NCI-H774 (cell line): ENCODE data around the gene ZBED4.

Experiments
- DNase-seq: peaks from one replicate; lab custom pipeline; 2025; lab: John Stamatoyannopoulos, UW

ZBED4 gene

DNA sequence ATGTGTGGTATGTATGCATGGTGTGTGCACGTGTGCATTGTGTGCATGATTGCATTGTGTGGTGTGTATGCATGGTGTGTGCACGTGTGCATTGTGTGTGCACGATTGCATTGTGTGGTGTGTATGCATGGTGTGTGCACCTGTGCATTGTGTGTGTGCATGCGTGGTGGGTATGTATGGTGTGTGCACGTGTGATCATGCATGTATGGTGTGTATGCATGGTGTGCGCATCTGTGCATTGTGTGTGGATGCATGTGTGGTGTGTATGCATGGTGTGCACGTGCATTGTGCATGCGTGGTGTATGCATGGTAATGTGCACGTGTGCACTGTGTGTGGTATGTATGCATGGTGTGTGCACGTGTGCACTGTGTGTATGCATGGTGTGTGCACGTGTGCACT, 47.8 kb downstream of the ZBED4 start:
- no peak for DNase-seq

DNA sequence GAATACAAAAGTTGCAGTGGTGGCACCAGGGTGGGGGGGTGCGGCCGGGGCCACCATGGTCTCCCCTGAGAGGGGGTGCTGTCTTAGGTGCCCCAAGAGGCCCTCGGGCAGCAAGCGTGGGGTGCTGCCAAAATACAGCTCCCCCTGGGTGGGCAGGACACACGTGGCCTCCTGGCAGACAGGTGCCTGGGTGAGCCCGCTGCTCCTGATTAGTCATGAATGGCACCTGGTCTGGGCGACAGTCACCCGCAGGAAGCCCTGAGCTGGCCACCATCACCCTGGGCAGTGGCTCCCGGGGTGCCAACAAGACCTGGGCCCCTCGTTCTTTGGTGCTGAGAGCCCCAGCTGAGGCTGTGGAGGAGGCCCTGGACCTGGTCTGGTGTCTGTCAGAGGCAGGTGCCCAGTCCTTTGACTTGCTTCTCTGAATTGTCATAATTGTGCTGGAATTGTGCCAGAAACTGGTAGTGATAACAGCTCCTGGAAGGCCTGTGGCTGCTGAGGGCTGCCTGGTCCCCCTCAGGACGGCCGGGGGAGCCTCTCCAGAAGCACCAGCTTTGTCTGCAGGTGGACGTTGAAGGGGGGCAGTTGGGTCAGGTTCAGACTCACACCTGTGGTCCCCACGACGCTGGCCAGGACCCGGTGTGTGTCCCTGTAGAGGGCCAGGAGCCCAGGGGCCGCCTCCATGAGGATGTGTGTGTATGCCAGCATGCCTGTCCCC, 49.8 kb downstream of the ZBED4 start:
- no peak for DNase-seq

DNA sequence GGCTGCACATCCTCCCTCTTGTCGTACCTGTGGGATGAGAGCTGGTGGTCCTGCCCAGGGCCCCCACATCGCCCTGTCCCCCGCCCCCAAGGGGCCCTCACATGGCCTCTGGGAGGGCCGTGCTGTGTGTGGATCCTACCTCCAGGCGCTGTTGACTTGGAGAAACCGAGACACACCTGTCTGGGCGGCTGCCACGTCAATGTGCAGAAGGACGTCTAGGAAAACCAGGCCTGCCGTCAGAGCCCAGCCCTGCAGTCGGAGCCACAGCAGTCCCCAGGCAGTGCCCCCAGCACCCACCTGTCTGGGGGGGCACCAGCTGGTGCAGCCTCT, 50.4 kb downstream of the ZBED4 start:
- no peak for DNase-seq

DNA sequence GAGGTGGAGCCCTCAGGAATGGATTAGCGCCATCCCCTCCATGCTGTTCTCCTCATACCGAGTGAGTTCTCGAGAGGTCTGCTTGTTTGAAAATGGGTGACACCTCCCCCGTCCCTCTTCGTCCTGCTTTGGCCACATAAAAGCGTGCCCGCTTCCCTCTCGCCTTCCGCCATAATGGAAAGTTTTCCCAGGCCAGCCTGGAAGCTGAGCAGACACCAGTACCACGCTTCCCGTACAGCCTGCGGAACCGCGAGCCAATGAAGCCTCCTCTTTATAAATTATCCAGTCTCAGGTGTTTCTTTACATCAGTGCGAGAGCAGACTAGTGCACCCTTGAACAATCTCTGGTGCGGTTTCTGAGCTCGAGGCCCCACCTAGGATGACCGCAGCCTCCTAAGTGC, 51.8 kb downstream of the ZBED4 start:
- DNase-seq, result no peak

DNA sequence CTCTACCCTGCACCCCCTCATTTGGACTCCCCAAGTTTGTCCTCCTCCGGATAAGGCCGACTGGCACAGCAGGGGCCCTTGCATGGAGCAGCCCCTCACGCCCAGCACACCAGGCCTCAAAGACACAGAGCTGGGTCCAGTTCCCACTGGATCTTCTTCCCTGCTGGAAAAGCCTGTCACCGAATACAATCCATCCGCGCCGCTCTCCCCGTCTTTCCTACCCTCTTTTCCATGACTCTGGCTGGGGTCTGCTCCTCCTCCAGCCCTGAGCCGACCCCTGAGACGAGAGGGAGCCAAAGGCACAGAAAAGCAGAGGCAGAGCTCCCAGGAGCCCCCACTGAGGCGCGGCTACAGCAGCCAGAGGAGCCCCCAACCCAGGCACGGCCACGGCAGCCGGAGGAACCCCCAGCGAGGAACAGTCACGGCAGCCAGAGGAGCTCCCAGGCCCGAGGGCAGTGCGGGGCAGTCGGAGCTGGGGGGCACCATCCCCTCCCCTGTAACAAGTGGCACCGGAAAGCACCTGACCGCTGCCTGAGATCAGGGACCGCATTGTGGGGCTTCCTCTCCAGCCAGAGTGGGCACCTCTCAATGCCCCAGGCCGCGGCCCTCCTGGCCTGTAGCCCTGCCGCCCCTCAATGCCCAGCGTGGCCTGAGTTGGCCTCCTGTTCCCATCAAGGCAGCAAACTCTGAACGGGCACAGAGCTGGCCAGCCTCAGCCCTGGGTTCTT, 52.6 kb downstream of the ZBED4 start:
- DNase-seq, result no peak

DNA sequence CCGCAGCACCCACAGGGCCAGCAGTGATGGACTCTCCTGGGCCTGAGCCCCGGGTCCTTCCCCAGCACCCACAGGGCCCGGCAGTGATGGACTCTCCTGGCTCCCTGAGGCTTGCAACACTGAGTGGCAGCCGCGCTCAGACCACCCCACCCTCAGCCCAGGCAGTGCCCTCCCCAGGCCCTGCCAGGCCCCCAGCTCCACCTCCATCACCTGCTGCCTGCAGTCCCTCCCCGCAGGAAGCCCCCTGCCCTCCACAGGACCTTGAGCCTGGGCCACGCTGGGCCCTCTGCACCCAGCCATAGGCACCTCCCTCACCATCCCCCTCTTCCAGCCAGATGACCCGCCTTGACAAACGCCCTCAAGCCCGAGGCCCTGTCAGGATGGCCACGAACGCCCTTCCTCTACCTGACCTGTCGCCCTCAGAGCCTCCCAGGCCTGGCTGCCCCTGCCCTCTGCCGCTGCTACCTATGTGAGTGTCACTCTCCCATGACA, 53.2 kb downstream of the ZBED4 start:
- no peak for DNase-seq

DNA sequence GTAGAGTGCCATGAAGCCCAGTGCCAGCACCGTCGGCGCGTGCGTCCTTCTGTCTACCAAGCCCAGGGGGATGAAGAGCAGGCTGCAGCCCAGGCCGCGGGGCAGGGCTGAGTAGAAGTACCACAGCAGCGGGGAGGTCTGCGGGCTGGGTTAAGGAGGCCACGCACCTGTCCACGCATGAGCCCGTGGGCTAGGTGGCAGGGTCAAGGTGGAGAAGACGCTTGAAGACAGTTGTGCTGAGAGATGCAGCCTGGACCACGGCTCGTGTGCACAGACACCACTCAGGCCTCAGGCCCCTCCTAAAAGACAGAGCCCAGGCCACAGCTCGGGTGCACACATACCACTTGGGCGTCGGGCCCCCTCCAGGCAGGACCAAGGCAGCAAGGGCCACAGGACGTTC, 54.2 kb downstream of the ZBED4 start:
- no peak for DNase-seq

DNA sequence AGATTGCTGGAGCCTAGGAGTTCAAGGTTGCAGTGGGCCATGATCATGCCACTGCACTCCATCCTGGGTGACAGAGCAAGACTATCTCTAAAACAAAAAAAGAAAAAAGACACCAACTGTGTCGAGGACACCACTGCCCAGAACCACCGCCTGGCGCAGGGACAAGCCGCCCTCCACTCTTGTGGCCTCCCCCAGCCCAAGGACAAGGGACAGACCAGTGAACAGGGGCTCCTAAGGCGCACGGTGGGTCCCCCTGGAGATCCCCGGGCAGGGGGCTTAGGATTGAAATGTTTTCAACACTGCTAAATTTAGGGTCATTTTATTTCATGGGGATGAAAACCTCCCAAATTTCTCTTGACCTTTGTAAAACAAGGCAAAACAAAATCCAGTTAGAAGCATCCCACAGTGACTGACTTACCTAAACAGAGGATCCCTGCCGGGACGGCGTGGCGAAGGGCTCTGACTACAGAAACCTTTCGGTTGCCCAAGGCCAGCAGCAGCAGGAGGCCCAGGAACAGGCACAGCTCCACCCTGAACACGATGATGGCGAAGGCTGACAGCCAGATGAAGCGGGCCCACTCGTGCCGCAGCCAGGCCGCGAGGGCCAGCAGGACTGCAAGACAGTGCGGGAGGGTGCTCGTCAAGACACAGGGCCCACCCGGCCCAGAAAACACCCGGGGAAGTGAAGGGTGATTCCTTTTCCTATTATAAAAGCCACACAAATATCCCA, 56.0 kb downstream of the ZBED4 start:
- no peak for DNase-seq

DNA sequence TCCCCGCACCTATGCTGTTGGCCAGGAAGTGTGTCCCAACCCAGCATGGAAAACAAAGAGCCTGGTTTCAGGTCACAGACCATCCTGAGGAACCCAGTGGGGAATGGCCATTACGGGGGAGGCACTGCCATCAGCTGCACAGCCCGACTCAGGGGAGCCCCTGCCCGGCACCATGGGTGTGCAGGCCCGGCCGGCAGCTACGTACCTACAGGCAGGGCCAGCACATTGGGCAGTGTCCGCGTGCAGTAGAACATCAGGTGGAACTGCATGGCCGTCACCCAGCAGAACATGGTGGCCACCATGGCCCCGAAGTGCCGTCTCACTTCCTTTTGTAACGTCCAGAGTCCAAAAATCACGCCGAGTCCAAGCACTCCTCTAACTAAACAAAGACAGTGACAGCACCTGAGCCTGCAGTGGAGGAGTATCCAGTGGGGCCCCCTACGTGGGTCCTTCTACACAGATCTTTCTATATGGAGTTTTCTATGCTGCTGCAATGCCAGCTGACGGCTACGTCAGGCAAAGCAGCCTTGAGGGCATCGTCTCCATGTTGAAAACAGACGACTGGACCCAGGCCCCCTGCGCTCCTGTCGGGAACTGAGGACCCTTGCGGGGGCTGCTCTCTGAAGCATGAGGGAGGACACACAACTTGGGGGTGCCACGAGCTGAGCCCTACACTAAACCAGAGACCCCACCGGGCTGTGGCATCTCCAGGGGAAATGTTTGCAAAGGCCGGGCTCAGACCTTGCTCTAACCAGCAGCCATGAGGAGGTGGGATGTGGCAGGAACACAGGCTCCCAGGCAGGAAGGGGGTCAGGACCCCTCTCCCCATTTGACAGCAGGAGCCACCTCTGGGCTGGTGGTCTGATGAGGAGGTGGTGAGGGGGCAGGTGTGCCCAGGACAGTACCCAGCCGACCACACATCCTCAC, 56.8 kb downstream of the ZBED4 start:
- no peak for DNase-seq

DNA sequence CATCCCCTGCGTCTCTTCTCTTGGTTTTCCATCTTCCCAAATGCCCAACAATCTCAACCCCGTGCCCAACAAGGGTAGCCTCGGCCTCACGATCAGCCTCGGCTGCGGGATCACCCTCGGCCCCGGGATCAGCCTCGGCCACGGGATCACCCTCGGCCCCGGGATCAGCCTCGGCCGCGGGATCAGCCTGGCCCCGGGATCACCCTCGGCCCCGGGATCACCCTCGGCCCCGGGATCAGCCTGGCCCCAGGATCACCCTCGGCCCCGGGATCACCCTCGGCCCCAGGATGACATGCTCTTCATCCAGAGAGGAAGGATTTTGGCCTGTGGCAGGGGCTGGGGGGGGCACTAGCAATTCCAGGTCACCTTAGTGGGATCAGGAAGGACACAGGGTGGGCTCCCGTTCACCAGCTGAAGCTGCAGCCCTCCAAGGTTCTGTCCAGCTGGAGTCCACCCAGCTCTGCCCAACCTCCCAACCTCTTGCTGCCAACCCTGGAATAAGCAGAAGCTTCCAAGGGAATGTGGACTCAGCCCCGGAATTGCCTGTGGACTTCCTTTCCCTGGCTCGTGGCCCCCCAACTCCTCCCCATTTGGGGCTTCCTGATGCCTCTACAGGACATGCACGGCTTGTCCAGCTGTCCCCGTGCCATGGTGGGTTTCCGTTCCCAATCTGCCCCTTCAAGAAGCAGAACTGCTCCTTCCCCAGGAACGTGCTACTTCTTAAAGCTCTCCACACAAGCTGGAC, 58.4 kb downstream of the ZBED4 start:
- no peak for DNase-seq

DNA sequence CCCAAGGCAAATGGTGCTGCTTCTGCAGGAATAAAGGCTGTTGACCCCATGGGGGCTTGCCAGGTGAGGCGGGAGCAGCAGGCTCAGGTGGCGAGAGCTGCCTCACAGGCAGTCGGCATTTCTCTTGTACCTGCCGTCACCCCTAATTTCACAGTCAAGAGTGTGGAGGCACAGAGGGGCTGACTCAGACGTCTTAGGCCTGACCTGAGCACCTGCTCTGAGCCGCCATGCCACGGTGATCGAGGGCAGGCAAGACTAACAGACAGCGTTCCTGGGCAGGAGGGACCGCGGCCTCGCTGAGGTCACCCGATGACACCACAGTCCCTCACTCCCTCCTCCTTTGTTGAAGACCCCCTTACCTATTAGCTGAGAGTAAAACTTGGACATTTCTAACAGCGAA, 59.4 kb downstream of the ZBED4 start:
- no peak for DNase-seq

DNA sequence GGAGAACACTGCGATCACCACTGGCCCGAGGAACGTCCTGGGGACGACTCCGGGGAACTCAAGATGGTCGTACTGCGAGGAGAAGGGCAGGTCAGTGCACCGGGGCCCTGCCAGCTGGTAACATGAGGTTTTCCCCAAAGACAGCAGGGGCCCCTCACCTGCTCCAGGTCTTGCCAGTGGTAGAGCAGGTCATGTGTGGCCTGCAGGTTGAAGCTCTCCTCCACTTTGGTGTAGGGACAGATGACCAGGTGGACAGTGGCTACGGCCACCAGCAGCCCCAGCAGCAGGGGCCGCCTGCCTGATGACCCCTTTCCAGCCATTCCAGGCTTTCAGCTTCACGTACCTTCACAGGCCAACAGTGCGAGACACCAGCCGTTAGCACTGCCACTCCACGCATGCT, 59.8 kb downstream of the ZBED4 start:
- DNase-seq, result no peak

DNA sequence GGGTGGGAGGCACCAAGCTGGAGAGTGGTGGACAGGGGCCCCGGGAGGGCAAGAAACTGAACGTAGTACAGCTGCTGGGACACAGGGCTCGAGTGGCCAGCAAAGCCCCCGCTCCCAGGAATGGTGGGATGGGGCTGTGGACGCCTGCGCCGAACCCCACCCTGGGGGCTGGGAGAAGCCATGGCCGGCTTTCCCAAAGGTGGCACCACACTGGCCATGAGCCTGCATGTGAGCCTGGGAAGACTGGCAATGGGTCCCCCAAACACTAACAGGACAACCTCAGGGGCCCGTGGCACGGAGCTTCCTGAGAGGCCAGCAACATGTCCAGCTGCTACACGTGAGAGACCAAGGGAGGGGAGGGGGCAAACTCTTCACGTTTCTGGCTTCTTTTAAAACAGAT, 60.6 kb downstream of the ZBED4 start:
- DNase-seq, result no peak

DNA sequence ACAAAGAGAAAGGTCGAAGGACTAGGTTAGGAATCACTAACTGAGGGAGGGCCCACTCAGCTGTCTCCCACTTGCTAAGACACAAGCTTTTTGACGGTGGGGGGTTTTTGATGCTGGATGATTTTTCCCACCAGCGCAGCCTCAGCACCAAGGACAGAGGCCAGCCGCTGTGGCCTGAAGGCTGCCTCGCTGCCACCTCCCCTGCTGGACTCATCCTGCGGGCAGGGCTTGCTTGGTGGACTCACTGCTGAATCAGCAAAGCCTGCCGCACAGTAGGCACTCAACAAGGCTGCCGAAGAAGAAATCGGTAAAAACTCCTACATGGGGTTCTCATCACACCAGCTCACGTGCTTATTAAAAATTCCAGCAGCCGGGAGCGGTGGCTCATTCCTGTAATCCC, 62.0 kb downstream of the ZBED4 start:
- DNase-seq, result no peak

DNA sequence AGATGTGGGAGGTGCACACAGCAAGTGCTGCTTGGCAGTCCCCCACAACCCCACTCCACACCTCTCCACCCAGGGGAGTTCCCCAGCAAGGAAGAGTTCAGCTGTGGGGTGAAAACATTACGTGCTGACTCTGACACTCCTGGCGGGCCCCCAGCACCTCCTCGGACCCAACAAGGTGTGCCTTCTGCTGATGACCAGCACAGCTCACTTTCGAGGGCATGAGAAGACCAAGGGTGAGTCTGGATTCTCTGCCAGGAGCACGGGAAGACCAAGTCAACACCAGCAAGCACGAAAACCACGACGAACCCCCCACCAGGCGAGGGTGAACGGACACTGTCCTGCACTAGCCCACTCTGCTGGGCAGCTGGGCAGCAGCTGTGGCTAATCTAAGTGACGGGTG, 63.2 kb downstream of the ZBED4 start:
- no peak for DNase-seq

DNA sequence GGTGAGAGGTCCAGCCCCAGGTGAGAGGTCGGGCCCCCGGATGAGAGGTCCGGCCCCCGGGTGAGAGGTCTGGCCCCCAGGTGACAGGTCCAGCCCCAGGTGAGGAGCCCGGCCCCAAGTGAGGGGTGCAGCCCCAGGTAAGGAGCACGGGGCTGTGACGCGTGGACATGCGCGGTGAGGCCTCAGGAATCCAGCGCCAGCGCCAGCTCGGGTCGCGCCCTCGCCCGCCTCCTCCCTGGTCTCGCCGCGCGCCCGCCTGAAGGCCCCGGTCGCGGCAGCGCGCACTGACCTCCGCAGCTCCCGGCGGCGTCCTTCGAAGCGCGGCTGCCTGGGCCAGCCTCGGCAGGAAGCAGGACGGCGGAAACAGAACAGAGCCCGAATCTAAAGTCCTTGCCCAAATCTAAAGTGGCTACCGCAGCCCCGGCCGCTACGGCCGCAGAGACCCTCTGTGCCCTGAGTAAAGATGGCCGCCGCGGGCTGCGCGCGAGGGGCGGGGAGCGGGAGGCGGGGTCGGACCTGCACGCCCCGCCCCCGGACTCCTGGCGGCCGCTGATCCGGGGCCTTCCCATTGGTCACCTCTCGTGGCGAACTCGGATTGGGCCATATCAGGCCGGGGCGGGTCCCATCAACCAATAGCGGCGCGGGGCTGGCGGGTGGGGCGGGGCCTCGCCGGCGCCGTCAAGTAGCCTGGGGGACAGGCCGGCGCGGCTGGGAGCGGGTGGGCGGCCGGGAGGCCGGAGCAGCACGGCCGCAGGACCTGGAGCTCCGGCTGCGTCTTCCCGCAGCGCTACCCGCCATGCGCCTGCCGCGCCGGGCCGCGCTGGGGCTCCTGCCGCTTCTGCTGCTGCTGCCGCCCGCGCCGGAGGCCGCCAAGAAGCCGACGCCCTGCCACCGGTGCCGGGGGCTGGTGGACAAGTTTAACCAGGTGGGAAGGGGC, 64.6 kb downstream of the ZBED4 start, which contains the start of the genes ALG12 and CRELD2:
ALG12 (minus strand) TSS at position 465 of the 937 bp plus-strand sequence. CDS start 4,673 bp downstream, outside the sequence.
CRELD2 (plus strand) TSS at position 661 of the 937 bp plus-strand sequence; CDS start at position 797, 136 bp downstream.
- DNase-seq, result peak; percentile 81

DNA sequence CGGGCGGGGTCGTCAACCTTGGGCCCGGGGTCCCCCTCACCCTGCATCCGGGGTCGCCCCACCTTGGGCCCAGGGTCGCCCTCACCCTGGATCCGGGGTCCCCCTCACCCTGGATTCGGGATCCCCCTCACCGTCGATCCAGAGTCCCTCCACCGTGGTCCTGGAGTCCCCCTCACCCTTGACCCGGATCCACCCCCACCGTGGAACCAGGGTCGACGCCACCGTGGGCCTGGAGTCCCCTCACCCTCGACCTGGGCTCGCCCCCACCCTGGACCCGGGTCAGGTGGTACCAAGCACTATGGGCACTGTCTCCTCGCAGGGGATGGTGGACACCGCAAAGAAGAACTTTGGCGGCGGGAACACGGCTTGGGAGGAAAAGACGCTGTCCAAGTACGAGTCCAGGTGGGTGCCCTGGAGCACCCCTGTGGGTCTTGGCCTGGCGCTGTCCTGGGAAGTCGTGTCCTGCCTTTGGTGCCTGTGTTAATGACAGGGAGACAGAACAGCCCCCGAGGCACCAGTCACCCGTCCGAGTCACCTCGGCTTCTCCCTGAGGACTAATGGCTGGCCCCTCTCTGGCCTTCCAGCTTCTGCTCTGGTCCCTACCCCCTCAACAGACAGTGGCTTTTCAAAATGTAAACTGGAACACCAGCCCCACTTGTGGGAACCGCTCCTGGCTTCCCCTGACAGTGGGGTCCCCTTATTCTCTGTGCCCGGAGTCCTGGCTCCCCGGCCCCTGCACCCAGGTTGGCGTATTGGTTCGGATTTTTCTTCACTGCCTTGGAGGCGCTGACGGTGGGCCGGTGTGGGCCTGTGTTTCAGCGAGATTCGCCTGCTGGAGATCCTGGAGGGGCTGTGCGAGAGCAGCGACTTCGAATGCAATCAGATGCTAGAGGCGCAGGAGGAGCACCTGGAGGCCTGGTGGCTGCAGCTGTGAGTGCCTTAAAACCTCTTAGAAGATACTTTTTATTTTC, 65.6 kb downstream of the ZBED4 start:
- no peak for DNase-seq

DNA sequence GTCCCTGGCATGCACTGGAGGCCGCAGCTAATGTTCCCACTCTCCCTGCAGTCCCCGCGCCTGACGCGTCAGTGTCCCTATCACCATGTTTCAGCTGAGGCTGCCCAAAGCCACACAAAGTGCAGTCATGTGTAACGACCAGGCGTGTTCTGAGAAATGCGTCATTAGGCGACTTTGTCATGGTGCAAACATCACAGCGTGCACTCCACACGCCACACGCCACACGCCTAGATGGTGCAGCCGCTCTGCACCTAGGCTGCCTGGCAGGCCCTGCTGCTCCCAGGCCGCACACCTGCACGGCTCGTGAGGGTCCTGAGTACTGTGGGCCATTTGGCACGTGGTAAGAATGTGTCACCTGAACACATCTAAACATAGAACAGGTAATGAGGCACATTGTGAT, 67.2 kb downstream of the ZBED4 start:
- no peak for DNase-seq
